BE2C (cell line): ENCODE measurements around the gene LYRM4.

Source experiments
- DNase-seq: peaks from one replicate; pipeline ENCODE4 v3.0.0-alpha.2; 2020
- H3K27me3 ChIP-seq: fragments of 250-450 bp; sonication (Bioruptor Pico); 2 replicates; pipeline ENCODE4 v1.5.1; 2020; ENCODE audit warnings: mild to moderate bottlenecking
- H3K36me3 ChIP-seq: fragments of 250-450 bp; sonication (Bioruptor Pico); 2 replicates; pipeline ENCODE4 v1.5.1; 2020; ENCODE audit warnings: mild to moderate bottlenecking
- H3K4me1 ChIP-seq: fragments of 250-450 bp; sonication (Bioruptor Pico); 2 replicates; pipeline ENCODE4 v1.5.1; 2020
- H3K4me3 ChIP-seq: 2 replicates; pipeline ENCODE4 v1.5.1; 2011; ENCODE audit warnings: low read depth, low read length
- H3K9me3 ChIP-seq: fragments of 250-450 bp; sonication (Bioruptor Pico); 2 replicates; pipeline ENCODE4 v1.5.1; 2020
- CTCF ChIP-seq: IDR thresholded peaks from 2 replicates; pipeline ENCODE4 v1.5.1; 2012; ENCODE audit warnings: mild to moderate bottlenecking, low read depth, low read length

LYRM4 gene

GRCh38 chr6:5260111-5260620 is 584 bp downstream of the LYRM4 start:
- no peaks in the 10 kb centered on the region for H3K4me1 ChIP-seq
- TF ChIP-seq CTCF = no peak
- DNase-seq = peak; percentile 63
- H3K36me3 ChIP-seq = peaks cover 3% of the 10 kb centered on the region
- H3K4me3 ChIP-seq = peak overlapping the region; percentile 97
- H3K9me3 ChIP-seq = no peaks in the 10 kb centered on the region
- no peaks in the 10 kb centered on the region for H3K27me3 ChIP-seq

GRCh38 chr6:5259428-5259827 is 1.3 kb downstream of the LYRM4 start:
- Histone ChIP-seq H3K27me3 (no peaks in the 10 kb centered on the region), H3K36me3 (peaks cover 3% of the 10 kb centered on the region), H3K4me1 (no peaks in the 10 kb centered on the region), H3K9me3 (no peaks in the 10 kb centered on the region), H3K4me3 (peak overlapping the region; percentile 97)
- TF ChIP-seq CTCF = no peak
- no peak for DNase-seq

- H3K4me3 ChIP-seq = no peak overlapping the region
- no peak for TF ChIP-seq CTCF
- no peaks in the 10 kb centered on the region for H3K4me1 ChIP-seq
- peaks cover 15% of the 10 kb centered on the region for H3K36me3 ChIP-seq
- DNase-seq = no peak
- H3K27me3 ChIP-seq = no peaks in the 10 kb centered on the region
- no peaks in the 10 kb centered on the region for H3K9me3 ChIP-seq
Measured at GRCh38 chr6:5257400-5257799, 3.4 kb downstream of the LYRM4 start.

- TF ChIP-seq CTCF = no peak
- Histone ChIP-seq H3K27me3 (no peaks in the 10 kb centered on the region), H3K4me3 (no peak overlapping the region), H3K4me1 (no peaks in the 10 kb centered on the region), H3K36me3 (peaks cover 19% of the 10 kb centered on the region), H3K9me3 (no peaks in the 10 kb centered on the region)
- DNase-seq = no peak
Measured at GRCh38 chr6:5256952-5257351, 3.8 kb downstream of the LYRM4 start.

GRCh38 chr6:5250911-5251310 is 9.8 kb downstream of the LYRM4 start:
- no peak for TF ChIP-seq CTCF
- DNase-seq = no peak
- H3K9me3 ChIP-seq = no peaks in the 10 kb centered on the region

GRCh38 chr6:5250451-5250850 is 10.3 kb downstream of the LYRM4 start:
- Histone ChIP-seq H3K4me3 (no peak overlapping the region), H3K4me1 (peaks cover 11% of the 10 kb centered on the region), H3K27me3 (no peaks in the 10 kb centered on the region), H3K36me3 (peaks cover 32% of the 10 kb centered on the region), H3K9me3 (no peaks in the 10 kb centered on the region)
- DNase-seq = no peak
- no peak for TF ChIP-seq CTCF

More at GRCh38 chr6:5250911-5251310, 9.8 kb downstream of the LYRM4 start:
- peaks cover 7% of the 10 kb centered on the region for H3K4me1 ChIP-seq
- no peaks in the 10 kb centered on the region for H3K27me3 ChIP-seq
- H3K36me3 ChIP-seq = peaks cover 30% of the 10 kb centered on the region
- no peak overlapping the region for H3K4me3 ChIP-seq
